ENCODE results near the gene LYRM4.
"Not testable (repeated sequence)": the region's sequence is repeated elsewhere in the genome, so short reads cannot be mapped to it uniquely, and the experiment has no call there.

The LYRM4 gene

DNA sequence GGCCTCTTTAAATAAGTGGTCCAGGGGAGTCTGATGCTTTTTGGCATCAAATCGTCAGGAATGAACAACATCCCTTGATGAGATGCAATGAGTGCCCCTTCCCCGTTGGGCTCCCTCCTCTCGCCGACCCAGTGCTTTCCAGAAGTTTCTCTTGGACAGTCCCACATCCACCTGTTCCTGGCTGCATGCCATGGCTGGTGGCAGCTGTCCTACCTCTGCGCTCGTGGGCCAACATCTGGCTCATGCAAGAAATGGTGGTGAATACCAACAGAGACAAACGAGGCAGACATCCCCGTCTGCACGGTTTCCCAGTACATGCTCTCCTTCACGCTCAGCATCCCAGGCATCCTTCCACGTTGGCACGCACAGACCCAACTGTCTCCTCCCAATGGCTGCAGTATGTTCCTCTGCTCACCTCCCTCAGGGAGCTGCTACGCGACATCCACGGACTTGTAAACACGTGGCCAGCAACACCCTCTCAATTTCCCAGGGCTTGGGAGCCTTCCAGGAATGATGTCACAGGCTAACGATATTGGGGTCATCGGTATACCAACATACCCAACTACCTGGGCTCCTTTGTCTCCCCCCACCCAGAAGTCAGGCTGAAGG lies 138.1 kb downstream of the LYRM4 start:
- no peak for DNase-seq (ENCODE audit: low read depth in 2 of 2)

DNA sequence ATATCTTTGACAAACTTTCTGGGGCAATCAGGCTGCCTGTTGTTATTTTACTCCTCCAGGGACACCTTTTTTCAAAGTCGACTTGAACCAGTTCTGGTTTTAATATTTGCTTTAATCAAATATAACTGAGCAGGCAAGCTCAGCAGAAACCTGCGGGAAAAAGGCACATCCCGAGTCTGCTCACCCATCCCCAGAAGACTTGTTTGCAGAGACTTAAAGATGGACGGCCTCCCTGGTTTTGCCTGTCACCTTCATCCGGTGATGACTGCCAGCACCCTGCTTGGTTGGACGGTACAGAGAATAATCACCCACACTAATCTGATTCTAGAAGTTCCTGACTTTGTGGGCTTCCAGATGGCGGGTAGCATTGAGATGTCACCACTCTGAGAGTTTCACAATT lies 138.8 kb downstream of the LYRM4 start:
- no peak for DNase-seq (ENCODE audit: low read depth in 2 of 2)

DNA sequence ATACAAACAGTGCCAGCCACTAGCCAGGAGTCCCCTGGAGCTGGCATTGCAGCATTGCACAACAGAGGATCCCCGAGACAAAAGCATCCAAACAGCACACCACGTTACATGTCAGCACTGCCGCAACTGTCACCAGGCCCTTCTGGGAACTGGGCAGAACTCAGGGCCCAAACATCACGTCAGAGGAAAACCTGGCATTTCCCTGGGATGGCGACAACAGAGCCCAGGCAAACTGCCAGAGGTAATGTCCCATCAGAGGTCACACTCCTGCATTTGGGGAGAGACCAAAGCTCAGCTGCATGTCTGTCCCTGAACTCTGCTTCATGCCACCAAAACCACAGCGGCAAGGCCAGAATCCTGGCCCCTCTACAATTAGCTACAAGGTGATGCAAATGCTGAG lies 139.3 kb downstream of the LYRM4 start:
- DNase-seq (ENCODE audit: low read depth in 2 of 2): no peak

DNA sequence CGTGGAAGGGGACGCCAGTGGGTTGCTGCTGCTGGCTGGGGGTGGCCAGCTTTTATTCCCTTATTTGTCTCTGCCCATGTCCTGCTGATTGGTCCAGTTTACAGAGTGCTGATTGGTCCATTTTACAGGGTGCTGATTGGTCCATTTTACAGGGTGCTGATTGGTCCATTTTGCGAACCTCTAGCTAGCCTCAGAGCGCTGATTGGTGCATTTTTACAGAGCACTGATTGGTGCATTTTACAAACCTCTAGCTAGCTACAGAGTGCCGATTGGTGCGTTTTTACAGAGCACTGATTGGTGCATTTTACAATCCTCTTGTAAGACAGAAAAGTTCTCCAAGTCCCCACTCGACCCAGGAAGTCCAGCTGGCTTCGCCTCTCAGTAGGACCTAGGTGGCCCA lies 140.2 kb downstream of the LYRM4 start:
- not testable (repeated sequence) for DNase-seq (ENCODE audit: low read depth in 2 of 2)

DNA sequence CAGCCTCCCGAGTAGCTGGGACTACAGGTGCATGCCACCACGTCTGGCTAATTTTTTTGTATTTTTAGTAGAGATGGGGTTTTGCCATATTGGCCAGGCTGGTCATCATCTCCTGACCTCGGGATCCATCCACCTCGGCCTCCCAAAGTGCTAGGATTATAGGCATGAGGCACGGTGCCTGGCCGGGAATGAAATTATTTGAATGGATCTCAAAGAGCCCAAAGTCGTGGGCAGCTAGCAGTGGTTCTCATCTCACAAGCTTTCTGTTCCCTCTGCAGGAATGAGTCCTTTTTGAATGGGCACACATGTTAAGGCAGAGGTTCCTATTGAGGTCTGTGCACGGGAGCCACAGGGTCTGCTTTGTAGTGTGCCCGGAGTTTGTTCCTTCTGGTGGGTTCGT lies 140.7 kb downstream of the LYRM4 start:
- DNase-seq (ENCODE audit: low read depth in 2 of 2): no peak

DNA sequence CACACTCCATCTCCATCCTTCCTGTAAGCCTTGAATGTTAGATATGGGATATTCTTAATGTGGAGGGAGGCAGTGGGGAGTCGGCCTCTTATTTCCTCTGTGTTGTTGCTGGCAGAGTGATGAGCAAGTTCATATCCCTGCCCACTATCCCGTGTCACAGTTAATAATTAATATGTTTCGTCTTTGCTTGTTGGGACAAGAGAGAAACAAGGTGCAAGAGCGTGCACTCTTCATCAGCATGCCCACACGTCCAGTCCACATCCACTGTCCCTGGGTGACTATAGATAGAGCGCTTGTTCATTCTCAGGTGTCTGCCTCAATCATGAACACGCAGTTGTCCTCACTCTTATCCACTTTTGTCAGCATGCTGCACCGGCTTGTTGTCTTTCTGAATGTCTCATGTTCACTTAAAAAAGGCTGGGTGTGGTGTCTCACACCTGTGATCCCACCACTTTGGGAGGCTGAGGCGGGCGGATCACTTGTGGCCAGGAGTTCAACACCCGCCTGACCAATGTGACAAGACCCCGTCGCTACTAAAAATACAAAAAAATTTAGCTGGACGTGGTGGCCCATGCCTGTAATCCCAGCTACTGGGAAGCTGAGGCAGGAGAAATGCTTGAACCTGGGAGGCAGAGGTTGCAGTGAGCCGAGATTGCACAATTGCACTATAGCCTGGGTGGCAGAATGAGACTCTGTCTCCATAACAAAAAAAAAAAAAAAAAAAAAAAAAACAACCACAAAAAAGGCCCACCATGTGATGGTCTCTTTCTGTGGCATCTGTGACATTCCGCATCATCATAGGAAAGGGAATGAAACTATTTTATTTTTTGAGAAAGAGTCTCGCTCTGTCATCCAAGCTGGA lies 141.4 kb downstream of the LYRM4 start:
- no peak for DNase-seq (ENCODE audit: low read depth in 2 of 2)

DNA sequence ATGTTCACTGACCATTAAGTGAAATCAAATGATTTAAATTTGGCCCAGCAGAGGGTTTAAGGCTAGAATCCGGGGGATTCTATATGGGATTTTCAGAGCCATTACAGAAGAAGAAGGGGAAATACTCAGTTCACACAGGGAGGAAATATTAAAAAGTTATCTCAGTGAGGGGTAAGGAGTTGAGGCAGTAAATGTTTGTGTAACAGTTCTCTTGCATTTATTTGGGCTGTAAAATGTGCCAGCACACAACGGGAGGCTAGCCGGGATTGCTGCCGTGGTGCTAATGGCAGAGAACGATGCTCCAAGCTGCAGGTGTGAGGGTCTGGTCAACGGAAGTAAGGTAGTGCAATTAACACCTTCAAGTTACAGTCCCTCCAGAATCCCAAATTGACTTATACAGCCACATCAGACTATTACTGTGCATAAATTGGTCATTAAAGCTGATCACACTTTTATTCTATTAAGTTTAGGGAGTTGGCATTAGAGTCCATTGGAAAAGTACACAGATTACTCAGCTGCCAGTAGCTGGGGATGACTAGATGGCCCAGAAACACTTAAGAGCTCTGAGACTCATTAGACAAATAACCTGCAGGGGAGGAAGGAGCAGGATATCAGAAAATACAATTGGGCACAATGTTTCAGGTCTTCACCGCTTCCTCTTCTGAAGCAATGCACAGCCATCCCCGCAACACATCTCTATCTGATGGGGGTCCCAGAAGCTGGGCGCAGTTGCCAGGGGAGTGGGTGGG lies 144.3 kb downstream of the LYRM4 start:
- DNase-seq (ENCODE audit: low read depth in 2 of 2): no peak

DNA sequence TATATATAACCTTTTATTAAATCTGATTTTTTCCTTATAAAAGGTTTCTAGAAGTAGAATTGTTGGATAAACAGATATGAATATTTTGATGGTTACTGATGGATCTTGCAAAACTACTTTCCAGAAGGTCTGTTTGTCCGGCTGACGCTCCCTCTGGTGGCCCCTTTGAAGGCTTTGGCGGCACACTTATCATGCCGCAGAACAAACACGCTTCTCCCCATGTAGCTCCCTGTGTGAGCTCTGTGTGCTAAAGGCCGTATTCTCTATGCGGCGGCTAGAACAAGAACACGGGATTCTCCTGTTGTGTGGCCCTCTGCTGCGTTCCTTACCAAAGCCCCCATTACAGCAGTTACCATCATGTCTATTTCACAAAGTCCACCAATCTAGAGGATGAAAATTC lies 145.6 kb downstream of the LYRM4 start:
- DNase-seq (ENCODE audit: low read depth in 2 of 2): no peak

DNA sequence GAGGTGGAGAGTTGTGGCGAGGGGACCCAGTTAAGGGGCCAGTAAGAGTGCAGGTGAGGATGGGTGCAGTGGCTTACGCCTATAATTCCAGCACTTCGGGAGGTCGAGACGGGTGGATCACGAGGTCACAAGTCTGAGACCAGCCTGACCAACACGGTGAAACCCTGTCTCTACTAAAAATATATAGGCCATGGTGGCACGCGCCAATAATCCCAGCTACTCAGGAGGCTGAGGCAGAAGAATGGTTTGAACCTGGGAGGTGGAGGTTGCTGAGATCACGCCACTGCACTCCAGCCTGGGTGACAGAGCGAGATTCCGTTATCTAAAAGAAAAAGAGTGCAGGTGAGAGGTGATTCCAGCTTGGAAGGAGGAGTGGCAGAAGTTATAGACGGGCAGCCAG lies 147.7 kb downstream of the LYRM4 start:
- DNase-seq (ENCODE audit: low read depth in 2 of 2): no peak

DNA sequence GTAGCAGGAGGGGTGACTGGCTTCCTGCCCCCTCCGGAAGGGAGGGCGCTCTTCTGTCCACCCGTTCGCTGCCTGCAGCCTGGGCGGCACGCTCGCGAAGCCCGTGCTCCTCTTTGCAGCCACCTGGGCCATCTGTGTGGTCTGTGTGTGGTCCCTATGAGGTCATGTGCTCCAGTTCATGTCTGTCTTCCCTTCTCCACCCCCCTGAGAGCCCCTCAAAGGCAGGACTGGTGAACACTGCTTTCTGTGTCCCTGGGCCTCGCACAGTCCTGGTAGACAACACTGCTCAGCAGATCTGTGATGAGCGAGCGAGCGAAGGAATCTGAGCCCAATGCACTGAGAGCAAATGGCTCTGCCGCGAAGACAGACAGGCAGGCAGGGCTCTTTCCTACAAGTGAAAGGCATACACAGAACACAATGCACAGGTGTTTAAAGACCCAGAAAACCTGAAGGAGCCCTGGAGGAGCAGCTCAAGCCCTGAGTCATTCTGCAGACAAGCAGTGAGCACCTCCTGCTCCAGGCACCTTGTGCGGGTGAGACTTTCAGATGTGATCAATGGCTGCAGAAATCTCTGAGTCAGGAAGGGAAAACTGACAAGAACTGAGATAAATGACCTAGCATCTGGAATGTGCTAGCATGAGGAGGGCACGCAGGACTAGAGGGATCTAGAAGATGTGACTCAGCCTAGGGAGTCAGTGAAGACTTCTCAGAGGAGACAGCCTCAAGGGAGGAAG lies 148.5 kb downstream of the LYRM4 start:
- DNase-seq (ENCODE audit: low read depth in 2 of 2): no peak

DNA sequence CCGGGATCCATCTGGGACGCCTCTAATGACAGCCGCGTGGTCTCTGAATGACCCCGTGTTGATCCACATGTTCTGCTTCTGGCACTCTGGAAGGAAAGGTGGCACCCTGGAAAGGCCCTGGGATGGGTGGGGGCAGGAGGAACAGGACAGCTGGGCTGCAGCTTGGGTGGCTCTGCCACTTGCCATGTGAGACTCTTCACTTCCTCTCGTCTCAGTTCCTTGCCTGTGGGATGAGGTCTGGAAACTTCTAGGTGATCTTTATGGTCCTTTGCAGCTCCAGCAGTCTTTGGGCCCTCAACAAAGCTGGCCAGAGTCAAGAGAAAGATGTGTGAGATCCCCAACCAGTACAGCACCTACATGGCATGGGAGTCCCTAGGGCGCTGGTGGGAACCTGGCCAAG lies 149.1 kb downstream of the LYRM4 start:
- DNase-seq (ENCODE audit: low read depth in 2 of 2): no peak

DNA sequence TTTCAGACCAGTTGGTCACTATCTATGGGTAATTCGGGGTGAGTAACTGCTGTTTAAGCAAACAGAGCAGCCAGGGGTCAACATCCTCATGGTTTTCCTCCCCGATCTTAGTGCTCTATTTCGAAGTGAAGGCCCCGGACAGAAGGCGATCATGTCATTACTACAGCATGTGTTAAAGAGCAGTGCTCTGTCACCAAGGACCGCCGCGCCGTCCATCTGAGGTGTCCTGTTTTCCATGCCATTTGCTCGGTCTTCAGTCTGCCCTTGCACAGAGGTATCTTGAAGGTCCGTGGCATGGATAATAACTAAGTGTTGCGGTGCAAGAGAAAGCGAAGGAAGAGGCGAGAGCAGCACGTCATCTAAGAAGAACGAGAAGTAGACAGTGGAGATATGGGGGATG lies 150.5 kb downstream of the LYRM4 start:
- no peak for DNase-seq (ENCODE audit: low read depth in 2 of 2)

DNA sequence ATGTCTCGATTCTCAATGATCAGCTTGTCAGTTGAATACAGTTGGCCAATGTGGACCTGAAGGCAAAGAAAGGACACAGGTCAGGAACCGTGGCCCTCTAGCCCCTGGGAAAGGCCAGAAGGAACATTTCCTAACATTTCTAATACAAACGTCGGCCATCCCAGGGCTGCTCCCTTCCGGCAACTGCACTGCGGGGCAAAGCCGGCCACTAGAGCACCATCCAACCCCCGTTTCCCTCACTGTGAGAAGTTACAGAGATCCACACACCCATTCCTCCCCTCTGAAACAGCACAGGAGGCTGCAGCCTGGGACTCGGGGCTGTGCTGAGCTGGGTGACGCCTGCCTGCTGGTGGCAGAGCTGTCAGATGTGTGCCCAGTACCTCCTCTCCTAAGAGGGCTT lies 151.3 kb downstream of the LYRM4 start:
- no peak for DNase-seq (ENCODE audit: low read depth in 2 of 2)

DNA sequence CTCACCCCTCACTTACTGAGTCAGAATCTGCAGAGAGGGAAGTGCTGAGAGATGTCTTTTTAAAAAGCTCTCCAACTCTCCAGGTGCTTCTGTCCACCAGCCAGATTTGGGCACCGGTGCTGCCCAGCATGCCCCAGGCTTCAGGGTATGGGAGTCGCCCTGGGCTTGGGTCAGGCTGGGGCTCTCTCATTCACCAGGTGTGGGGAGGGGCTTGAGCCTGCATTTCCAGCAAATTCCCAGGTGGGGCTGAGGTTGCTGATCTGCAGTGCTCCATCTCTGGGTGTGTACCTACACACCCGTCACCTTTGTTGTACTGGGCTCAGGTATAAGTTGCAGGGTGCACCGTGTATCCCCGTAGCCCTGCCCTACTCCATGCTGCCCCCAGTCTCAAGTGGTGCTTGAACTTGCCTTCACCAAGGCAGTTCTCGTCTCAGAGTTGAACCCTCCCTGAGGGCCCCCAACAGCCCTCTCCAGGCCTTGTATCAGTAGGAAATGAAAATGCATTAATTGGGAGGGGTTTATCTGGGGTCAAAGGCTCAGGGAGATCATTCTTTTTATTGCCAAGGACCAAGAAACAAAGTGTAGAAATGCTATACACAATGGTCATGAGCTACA lies 152.1 kb downstream of the LYRM4 start:
- DNase-seq (ENCODE audit: low read depth in 2 of 2): no peak

DNA sequence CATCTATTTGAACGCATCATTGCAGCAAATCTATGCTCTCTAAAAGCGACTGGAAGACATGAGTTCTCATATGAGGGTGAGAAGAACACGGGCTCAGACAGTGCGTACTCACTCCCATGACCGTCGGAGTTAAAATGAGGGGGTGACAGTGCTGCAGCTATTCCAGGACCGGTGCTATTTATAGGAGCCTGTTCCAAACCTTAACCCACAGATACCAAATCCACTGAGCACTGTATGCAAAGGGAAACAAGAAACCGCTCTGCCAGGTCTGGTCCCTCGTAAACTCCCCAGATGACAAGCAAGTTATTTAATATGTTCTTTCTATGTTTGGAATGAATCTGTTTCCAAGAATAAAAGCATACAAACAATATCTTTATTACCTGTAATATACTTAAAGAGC lies 152.7 kb downstream of the LYRM4 start:
- no peak for DNase-seq (ENCODE audit: low read depth in 2 of 2)

DNA sequence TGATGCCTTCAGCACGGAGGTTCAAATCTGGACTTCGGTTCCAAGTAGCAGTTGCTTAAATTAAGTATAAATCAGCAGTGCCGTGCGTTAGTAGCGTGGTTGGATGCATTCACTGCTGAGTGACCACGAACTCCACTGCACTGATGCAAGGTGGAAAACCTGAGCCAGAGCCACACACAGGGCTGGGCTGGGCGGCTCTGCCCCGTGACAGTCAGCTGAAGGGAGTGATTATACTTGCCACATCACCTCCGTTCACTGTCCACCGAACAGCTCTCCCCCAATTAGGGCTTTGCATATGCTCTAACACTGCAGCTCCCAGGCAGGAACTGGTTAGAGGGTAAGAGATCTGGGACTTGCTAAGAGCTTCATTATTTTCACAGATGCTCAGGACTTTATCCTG lies 153.4 kb downstream of the LYRM4 start:
- DNase-seq (ENCODE audit: low read depth in 2 of 2): no peak

DNA sequence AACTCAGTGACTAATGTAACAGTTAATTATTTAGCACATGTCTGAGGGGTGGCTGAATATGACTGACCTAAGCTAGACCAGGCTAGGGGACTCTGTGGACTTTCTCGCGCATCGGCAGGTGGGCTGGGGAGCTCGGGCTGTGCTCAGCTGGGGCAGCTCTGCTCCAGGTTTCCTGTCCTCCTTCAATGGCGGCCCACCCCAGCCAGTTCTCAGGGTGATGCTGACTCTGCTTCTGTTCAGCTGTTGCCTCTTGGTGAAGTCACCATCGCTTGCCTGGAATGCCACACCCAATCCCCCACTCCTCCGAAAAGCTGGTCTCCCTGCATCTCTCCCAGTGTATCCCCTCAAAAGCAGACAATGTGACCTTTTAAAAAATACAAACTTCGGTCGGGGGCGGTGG lies 155.6 kb downstream of the LYRM4 start:
- no peak for DNase-seq (ENCODE audit: low read depth in 2 of 2)

DNA sequence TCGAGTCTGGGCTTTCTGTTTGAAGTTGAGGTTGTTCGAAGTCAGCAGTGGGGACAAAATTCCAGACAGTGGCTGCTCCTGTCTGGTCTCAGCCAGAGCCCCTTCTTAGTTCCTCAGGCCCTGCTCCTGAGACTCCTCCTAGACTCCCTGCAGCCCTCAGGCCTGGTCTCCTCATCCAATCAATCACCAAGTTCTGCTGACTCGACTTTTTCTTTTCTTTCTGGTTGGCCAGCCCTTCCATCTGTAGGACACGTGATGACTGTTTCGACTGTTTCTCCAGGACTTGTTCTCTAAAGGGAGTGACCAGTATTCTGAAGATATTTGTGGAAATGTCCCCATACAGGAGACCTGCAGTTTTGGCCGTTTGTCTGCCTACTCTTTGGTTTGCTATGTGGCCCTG lies 156.1 kb downstream of the LYRM4 start:
- DNase-seq (ENCODE audit: low read depth in 2 of 2): no peak

DNA sequence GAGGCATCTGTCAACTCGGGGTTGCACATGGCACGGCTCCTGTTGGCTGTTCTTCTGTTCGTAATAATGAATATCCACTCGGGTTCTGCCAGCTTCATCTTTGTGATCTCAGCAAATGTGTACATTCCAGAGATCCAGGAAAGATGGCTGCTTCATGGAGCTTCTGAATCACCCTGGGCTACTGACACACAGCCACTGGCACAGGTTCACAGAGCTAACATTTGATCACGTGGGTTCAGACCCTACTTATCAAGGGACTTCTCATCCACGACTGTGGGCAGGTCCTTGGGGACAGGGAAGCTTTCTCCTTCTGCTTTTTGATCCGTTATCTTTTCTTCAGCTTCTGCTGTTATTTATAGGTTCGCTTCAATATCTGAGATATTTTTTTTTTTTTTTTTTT lies 157.5 kb downstream of the LYRM4 start:
- no peak for DNase-seq (ENCODE audit: low read depth in 2 of 2)

DNA sequence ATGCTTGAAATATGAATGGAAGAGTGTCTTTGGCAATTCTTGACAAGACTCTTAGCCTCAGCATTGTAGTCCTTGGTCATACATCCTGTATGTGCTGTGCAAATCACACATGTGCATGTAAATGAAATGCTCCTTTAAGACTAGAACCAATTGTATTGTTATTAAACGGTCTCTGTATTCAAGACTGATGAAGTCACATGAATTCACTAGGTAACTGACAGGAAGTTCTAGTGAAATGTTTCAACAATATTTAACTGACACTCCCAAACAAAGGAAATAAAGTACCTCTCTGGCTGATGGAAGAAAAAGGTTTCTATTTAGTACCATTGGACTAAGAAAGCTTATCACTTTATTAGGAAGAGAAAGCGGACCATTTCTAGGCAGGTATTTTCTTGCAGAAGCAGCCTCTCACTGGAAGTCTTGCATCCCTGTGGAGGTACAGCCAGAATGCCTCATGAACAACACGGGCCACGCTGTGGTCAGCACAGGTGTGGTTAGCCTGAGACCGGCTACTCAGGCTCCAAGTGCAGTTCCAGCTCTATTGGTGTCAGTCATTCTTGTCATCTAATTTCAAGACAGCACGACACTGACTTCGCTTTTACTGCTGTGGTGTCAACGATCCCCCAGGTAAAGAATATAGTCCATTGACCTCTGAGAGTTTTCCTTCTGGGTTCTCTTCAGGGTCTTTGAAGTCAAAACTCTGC lies 158.3 kb downstream of the LYRM4 start:
- DNase-seq (ENCODE audit: low read depth in 2 of 2): no peak

DNA sequence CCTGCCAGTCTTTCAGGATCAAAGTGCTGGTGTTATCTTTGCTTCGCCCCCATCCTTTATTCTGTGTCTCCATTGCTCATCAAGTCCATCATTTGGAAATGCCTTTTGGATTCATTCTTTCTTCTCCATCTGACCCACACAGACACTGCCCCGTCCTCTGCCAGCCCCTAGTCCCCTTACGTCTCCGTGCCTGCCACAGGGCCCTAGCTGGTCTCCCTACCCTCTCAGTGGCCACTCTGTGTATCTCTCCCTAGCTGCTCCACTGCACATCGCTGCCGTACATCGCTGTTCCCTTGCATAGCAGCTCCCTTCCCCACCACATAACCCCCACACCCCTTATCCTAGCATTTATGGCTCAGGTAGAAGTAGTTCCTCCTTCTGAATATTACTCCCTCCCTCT lies 159.9 kb downstream of the LYRM4 start:
- no peak for DNase-seq (ENCODE audit: low read depth in 2 of 2)
